Measurements from ENCODE around the gene TERB1.

Gene TERB1

GRCh38 chr16:66810391-66810790 lies 9.0 kb upstream of the TERB1 start:
- H3K18ac ChIP-seq (ENCODE audit: low read length), result no peak overlapping the region
- H2BK15ac ChIP-seq (ENCODE audit: low read length), result no peak overlapping the region
- H3K23ac ChIP-seq (ENCODE audit: low read depth, low read length, poor library complexity), result no peak overlapping the region
- H2BK120ac ChIP-seq (ENCODE audit: low read depth, low read length), result no peak overlapping the region
- H3K4me2 ChIP-seq (ENCODE audit: insufficient read depth, low read length, poor library complexity, severe bottlenecking), result no peak overlapping the region
- H4K91ac ChIP-seq (ENCODE audit: low read depth, low read length, poor library complexity), result no peak overlapping the region
- no peak overlapping the region for H2AFZ ChIP-seq (ENCODE audit: low read length)
- no peak overlapping the region for H3K4me3 ChIP-seq (ENCODE audit: low read length in 2 of 2)
- WGBS, 2 donors (ENCODE audit: extremely low coverage in 2 of 2, insufficient read length in 2 of 2, insufficient replicate concordance in 1 of 2), result no CpG with 5 or more reads among the region's 4 CpGs
- DNase-seq (ENCODE audit: low spot score), result no peak
- H2BK12ac ChIP-seq (ENCODE audit: low read length), result no peak overlapping the region
- H3K4me1 ChIP-seq (ENCODE audit: control insufficient read depth in 2 of 2, insufficient read depth in 1 of 2, low read depth in 1 of 2, low read length in 2 of 2), result no peaks in the 10 kb centered on the region
- no peaks in the 10 kb centered on the region for H3K79me1 ChIP-seq (ENCODE audit: low read depth, low read length)
- no peak overlapping the region for H4K8ac ChIP-seq (ENCODE audit: low read depth, low read length)
- H3K4ac ChIP-seq (ENCODE audit: low read length), result no peak overlapping the region
- H3K14ac ChIP-seq (ENCODE audit: low read length), result no peak overlapping the region
- H2AK5ac ChIP-seq (ENCODE audit: low read depth, low read length), result no peak overlapping the region
- no peak overlapping the region for H2BK5ac ChIP-seq (ENCODE audit: low read length)
- H3K36me3 ChIP-seq (replicated peaks in 1 of 2; ENCODE audit: control insufficient read depth in 2 of 2, insufficient read depth in 2 of 2, low read length in 2 of 2), result peaks cover 26 to 94% of the 10 kb centered on the region in 2 donors
- no peaks in the 10 kb centered on the region for H3K9me3 ChIP-seq (replicated peaks in 1 of 2; ENCODE audit: control insufficient read depth in 2 of 2, insufficient read depth in 1 of 2, low read depth in 1 of 2, low read length in 2 of 2)
- H3K27ac ChIP-seq (replicated peaks; ENCODE audit: low read length), result no peak overlapping the region
- H3K27me3 ChIP-seq (ENCODE audit: control insufficient read depth in 3 of 3, insufficient read depth in 3 of 3, low read depth in 1 of 3, low read length in 3 of 3), result no peaks in the 10 kb centered on the region
- H3K9ac ChIP-seq (ENCODE audit: low read depth, low read length, poor library complexity), result no peak overlapping the region

DNA sequence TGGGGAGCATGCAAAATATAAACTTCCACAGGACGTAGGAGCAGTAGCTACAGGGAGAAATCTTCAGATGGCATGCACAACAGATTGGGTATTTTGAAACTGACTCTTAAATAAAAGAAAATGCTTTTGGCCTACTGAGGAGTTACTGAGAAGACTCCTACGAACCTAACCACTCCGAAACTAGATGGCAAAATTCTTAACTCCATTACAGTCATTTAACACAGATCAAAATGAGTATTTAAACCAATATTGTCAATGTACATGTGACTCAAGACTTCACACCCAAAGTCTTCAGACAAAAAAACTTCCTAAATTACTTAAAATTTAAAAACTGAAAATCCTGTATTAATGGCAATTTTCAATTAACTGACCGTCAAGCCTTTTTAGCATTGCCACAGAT lies 8.4 kb upstream of the TERB1 start:
- H2BK15ac ChIP-seq (ENCODE audit: low read length), result no peak overlapping the region
- H3K18ac ChIP-seq (ENCODE audit: low read length), result no peak overlapping the region
- H3K4me2 ChIP-seq (ENCODE audit: insufficient read depth, low read length, poor library complexity, severe bottlenecking), result no peak overlapping the region
- no peak overlapping the region for H2BK120ac ChIP-seq (ENCODE audit: low read depth, low read length)
- no peak overlapping the region for H3K27ac ChIP-seq (replicated peaks; ENCODE audit: low read length)
- H4K91ac ChIP-seq (ENCODE audit: low read depth, low read length, poor library complexity), result no peak overlapping the region
- H3K14ac ChIP-seq (ENCODE audit: low read length), result no peak overlapping the region
- no peak overlapping the region for H2AFZ ChIP-seq (ENCODE audit: low read length)
- no peaks in the 10 kb centered on the region for H3K79me1 ChIP-seq (ENCODE audit: low read depth, low read length)
- no peaks in the 10 kb centered on the region for H3K9me3 ChIP-seq (replicated peaks in 1 of 2; ENCODE audit: control insufficient read depth in 2 of 2, insufficient read depth in 1 of 2, low read depth in 1 of 2, low read length in 2 of 2)
- no peaks in the 10 kb centered on the region for H3K27me3 ChIP-seq (ENCODE audit: control insufficient read depth in 3 of 3, insufficient read depth in 3 of 3, low read depth in 1 of 3, low read length in 3 of 3)
- no peak overlapping the region for H3K4ac ChIP-seq (ENCODE audit: low read length)
- H3K23ac ChIP-seq (ENCODE audit: low read depth, low read length, poor library complexity), result no peak overlapping the region
- H3K4me1 ChIP-seq (ENCODE audit: control insufficient read depth in 2 of 2, insufficient read depth in 1 of 2, low read depth in 1 of 2, low read length in 2 of 2), result no peaks in the 10 kb centered on the region
- no peak overlapping the region for H2BK5ac ChIP-seq (ENCODE audit: low read length)
- no peak overlapping the region for H3K4me3 ChIP-seq (ENCODE audit: low read length in 2 of 2)
- no peak overlapping the region for H3K9ac ChIP-seq (ENCODE audit: low read depth, low read length, poor library complexity)
- no peak overlapping the region for H2BK12ac ChIP-seq (ENCODE audit: low read length)
- peaks cover 30 to 94% of the 10 kb centered on the region in 2 donors for H3K36me3 ChIP-seq (replicated peaks in 1 of 2; ENCODE audit: control insufficient read depth in 2 of 2, insufficient read depth in 2 of 2, low read length in 2 of 2)
- no peak overlapping the region for H2AK5ac ChIP-seq (ENCODE audit: low read depth, low read length)
- no peak for DNase-seq (ENCODE audit: low spot score)
- WGBS, 2 donors (ENCODE audit: extremely low coverage in 2 of 2, insufficient read length in 2 of 2, insufficient replicate concordance in 1 of 2), result no CpG with 5 or more reads among the region's 4 CpGs
- no peak overlapping the region for H4K8ac ChIP-seq (ENCODE audit: low read depth, low read length)

- H3K27me3 ChIP-seq (ENCODE audit: control insufficient read depth in 3 of 3, insufficient read depth in 3 of 3, low read depth in 1 of 3, low read length in 3 of 3), result no peaks in the 10 kb centered on the region
- H3K4me1 ChIP-seq (ENCODE audit: control insufficient read depth in 2 of 2, insufficient read depth in 1 of 2, low read depth in 1 of 2, low read length in 2 of 2), result no peaks in the 10 kb centered on the region
- H3K36me3 ChIP-seq (replicated peaks in 1 of 2; ENCODE audit: control insufficient read depth in 2 of 2, insufficient read depth in 2 of 2, low read length in 2 of 2), result peaks cover 27 to 60% of the 10 kb centered on the region in 2 donors
- H3K27ac ChIP-seq (replicated peaks; ENCODE audit: low read length), result no peak overlapping the region
- no peak overlapping the region for H4K91ac ChIP-seq (ENCODE audit: low read depth, low read length, poor library complexity)
- no peak overlapping the region for H3K18ac ChIP-seq (ENCODE audit: low read length)
- WGBS, 2 donors (ENCODE audit: extremely low coverage in 2 of 2, insufficient read length in 2 of 2, insufficient replicate concordance in 1 of 2), result no CpG with 5 or more reads among the region's 5 CpGs
- H2BK15ac ChIP-seq (ENCODE audit: low read length), result no peak overlapping the region
- H2AK5ac ChIP-seq (ENCODE audit: low read depth, low read length), result no peak overlapping the region
- H3K79me1 ChIP-seq (ENCODE audit: low read depth, low read length), result no peaks in the 10 kb centered on the region
- no peak for DNase-seq (ENCODE audit: low spot score)
- no peak overlapping the region for H3K4me3 ChIP-seq (ENCODE audit: low read length in 2 of 2)
- H2BK120ac ChIP-seq (ENCODE audit: low read depth, low read length), result no peak overlapping the region
- H2BK12ac ChIP-seq (ENCODE audit: low read length), result no peak overlapping the region
- H3K4ac ChIP-seq (ENCODE audit: low read length), result no peak overlapping the region
- H2AFZ ChIP-seq (ENCODE audit: low read length), result no peak overlapping the region
- no peak overlapping the region for H4K8ac ChIP-seq (ENCODE audit: low read depth, low read length)
- no peak overlapping the region for H3K4me2 ChIP-seq (ENCODE audit: insufficient read depth, low read length, poor library complexity, severe bottlenecking)
- no peak overlapping the region for H3K9ac ChIP-seq (ENCODE audit: low read depth, low read length, poor library complexity)
- no peak overlapping the region for H2BK5ac ChIP-seq (ENCODE audit: low read length)
- no peak overlapping the region for H3K23ac ChIP-seq (ENCODE audit: low read depth, low read length, poor library complexity)
- no peak overlapping the region for H3K14ac ChIP-seq (ENCODE audit: low read length)
- no peaks in the 10 kb centered on the region for H3K9me3 ChIP-seq (replicated peaks in 1 of 2; ENCODE audit: control insufficient read depth in 2 of 2, insufficient read depth in 1 of 2, low read depth in 1 of 2, low read length in 2 of 2)
Measured at GRCh38 chr16:66802159-66802558, 775 bp upstream of the TERB1 start.

- no peak overlapping the region for H3K4me2 ChIP-seq (ENCODE audit: insufficient read depth, low read length, poor library complexity, severe bottlenecking)
- no peak overlapping the region for H3K4me3 ChIP-seq (ENCODE audit: low read length in 2 of 2)
- no peak overlapping the region for H2BK5ac ChIP-seq (ENCODE audit: low read length)
- no peak overlapping the region for H4K91ac ChIP-seq (ENCODE audit: low read depth, low read length, poor library complexity)
- H3K9ac ChIP-seq (ENCODE audit: low read depth, low read length, poor library complexity), result no peak overlapping the region
- H3K79me1 ChIP-seq (ENCODE audit: low read depth, low read length), result no peaks in the 10 kb centered on the region
- H2AFZ ChIP-seq (ENCODE audit: low read length), result no peak overlapping the region
- H4K8ac ChIP-seq (ENCODE audit: low read depth, low read length), result no peak overlapping the region
- no peaks in the 10 kb centered on the region for H3K27me3 ChIP-seq (ENCODE audit: control insufficient read depth in 3 of 3, insufficient read depth in 3 of 3, low read depth in 1 of 3, low read length in 3 of 3)
- H3K36me3 ChIP-seq (replicated peaks in 1 of 2; ENCODE audit: control insufficient read depth in 2 of 2, insufficient read depth in 2 of 2, low read length in 2 of 2), result peaks cover 23 to 47% of the 10 kb centered on the region in 2 donors
- no peak overlapping the region for H3K14ac ChIP-seq (ENCODE audit: low read length)
- no CpG with 5 or more reads among the region's 19 CpGs for WGBS, 2 donors (ENCODE audit: extremely low coverage in 2 of 2, insufficient read length in 2 of 2, insufficient replicate concordance in 1 of 2)
- H2AK5ac ChIP-seq (ENCODE audit: low read depth, low read length), result no peak overlapping the region
- peak overlapping the region; percentile 48 for H3K18ac ChIP-seq (ENCODE audit: low read length)
- DNase-seq (ENCODE audit: low spot score), result no peak
- no peak overlapping the region for H3K4ac ChIP-seq (ENCODE audit: low read length)
- H2BK120ac ChIP-seq (ENCODE audit: low read depth, low read length), result no peak overlapping the region
- no peak overlapping the region for H2BK15ac ChIP-seq (ENCODE audit: low read length)
- H3K9me3 ChIP-seq (replicated peaks in 1 of 2; ENCODE audit: control insufficient read depth in 2 of 2, insufficient read depth in 1 of 2, low read depth in 1 of 2, low read length in 2 of 2), result no peaks in the 10 kb centered on the region
- no peak overlapping the region for H3K27ac ChIP-seq (replicated peaks; ENCODE audit: low read length)
- no peak overlapping the region for H2BK12ac ChIP-seq (ENCODE audit: low read length)
- H3K4me1 ChIP-seq (ENCODE audit: control insufficient read depth in 2 of 2, insufficient read depth in 1 of 2, low read depth in 1 of 2, low read length in 2 of 2), result no peaks in the 10 kb centered on the region
- no peak overlapping the region for H3K23ac ChIP-seq (ENCODE audit: low read depth, low read length, poor library complexity)
Measured at GRCh38 chr16:66800856-66801255, 528 bp downstream of the TERB1 start.
